Ureter (tissue), 1 donor: ENCODE results near the gene EFNA5. TPM values are rescaled to one million over a fixed set of nuclear protein-coding genes. Genes with fewer than 3 reads are reported as not detected.

Experiments
- DNase-seq: peaks from one replicate; pipeline ENCODE4 v3.0.0-alpha.2; 2020; ENCODE audit warnings: low spot score
- total RNA-seq: library from RNA; stranded (reverse); gene quantifications from one replicate; pipeline ENCODE4 v1.2.4, GENCODE V29; 2023
- donor health status: DM: yes; HTN: yes; CAD: no.

The EFNA5 gene
- total RNA-seq, 1 donor from 2014 or later = 60.4 TPM

GRCh38 chr5:107639990-107640389 lies 30.7 kb downstream of the EFNA5 start:
- DNase-seq = no peak

- no peak for DNase-seq
These were observed 34.2 kb downstream of the EFNA5 start for GRCh38 chr5:107636555-107636954.

GRCh38 chr5:107636068-107636467 lies 34.7 kb downstream of the EFNA5 start:
- DNase-seq = no peak

GRCh38 chr5:107634981-107635848 lies 35.5 kb downstream of the EFNA5 start:
- DNase-seq = no peak

GRCh38 chr5:107633171-107633901 lies 37.4 kb downstream of the EFNA5 start:
- DNase-seq = no peak

- DNase-seq = no peak
These were observed 38.9 kb downstream of the EFNA5 start for GRCh38 chr5:107631805-107632362.

- DNase-seq = no peak
These were observed 40.6 kb downstream of the EFNA5 start for GRCh38 chr5:107630184-107630583.

GRCh38 chr5:107624235-107624634 lies 46.5 kb downstream of the EFNA5 start:
- DNase-seq = no peak

GRCh38 chr5:107621089-107621488 lies 49.6 kb downstream of the EFNA5 start:
- DNase-seq = no peak

GRCh38 chr5:107619781-107620180 lies 51.0 kb downstream of the EFNA5 start:
- no peak for DNase-seq

- DNase-seq = no peak
These were observed 52.5 kb downstream of the EFNA5 start for GRCh38 chr5:107618242-107618641.

- no peak for DNase-seq
These were observed 53.7 kb downstream of the EFNA5 start for GRCh38 chr5:107617052-107617451.

- DNase-seq = no peak
These were observed 54.5 kb downstream of the EFNA5 start for GRCh38 chr5:107616213-107616612.

- DNase-seq = no peak
These were observed 55.4 kb downstream of the EFNA5 start for GRCh38 chr5:107615299-107615817.

- no peak for DNase-seq
These were observed 58.2 kb downstream of the EFNA5 start for GRCh38 chr5:107612541-107612940.

GRCh38 chr5:107610798-107611197 lies 59.9 kb downstream of the EFNA5 start:
- DNase-seq = no peak

- no peak for DNase-seq
These were observed 62.9 kb downstream of the EFNA5 start for GRCh38 chr5:107607671-107608345.

- DNase-seq = no peak
These were observed 63.5 kb downstream of the EFNA5 start for GRCh38 chr5:107607196-107607595.

- no peak for DNase-seq
These were observed 65.1 kb downstream of the EFNA5 start for GRCh38 chr5:107605596-107606125.

GRCh38 chr5:107604990-107605389 lies 65.7 kb downstream of the EFNA5 start:
- DNase-seq = no peak

GRCh38 chr5:107604146-107604910 lies 66.4 kb downstream of the EFNA5 start:
- DNase-seq = no peak
